ENCODE data around the gene SERTAD3. TPM values are rescaled to one million over a fixed set of nuclear protein-coding genes. Genes with fewer than 3 reads are reported as not detected.
"Not testable (repeated sequence)": the region's sequence is repeated elsewhere in the genome, so short reads cannot be mapped to it uniquely, and the experiment has no call there.

Gene SERTAD3
- total RNA-seq, 2 donors from 2014 or later: 5.7 to 10.2 TPM

- ATAC-seq: no peak
- Histone ChIP-seq H3K4me3 (no peak overlapping the region), H3K4me1 (peaks cover 6% of the 10 kb centered on the region), H3K9me3 (no peaks in the 10 kb centered on the region), H3K27ac (no peak overlapping the region), H3K36me3 (replicated peaks in 1 of 2; ENCODE audit: insufficient read depth in 1 of 2, low read depth in 2 of 2) (no peaks in the 10 kb centered on the region), H3K27me3 (peaks cover 0 to 7% of the 10 kb centered on the region in 2 donors)
- DNase-seq: no peak
- TF ChIP-seq POLR2A (IDR thresholded peaks at IDR 0.05) (no peak), CTCF (IDR thresholded peaks at IDR 0.05) (no peak)
- intact Hi-C loops (cut with DNase I): no loop called here
- WGBS, 2 donors: 72 to 90% methylated on average over 3 of the region's 3 CpGs
These were observed 41.9 kb upstream of the SERTAD3 start for GRCh38 chr19:40486017-40486416.

- ATAC-seq; H3K4me1 ChIP-seq; H3K36me3 ChIP-seq (replicated peaks in 1 of 2; ENCODE audit: insufficient read depth in 1 of 2, low read depth in 2 of 2); DNase-seq; H3K27ac ChIP-seq; H3K9me3 ChIP-seq; H3K4me3 ChIP-seq; H3K27me3 ChIP-seq; intact Hi-C loops (cut with DNase I): not testable (repeated sequence)
- 77 to 87% methylated on average over 13 to 15 of the region's 15 CpGs for WGBS, 2 donors
These were observed 31.9 kb upstream of the SERTAD3 start for GRCh38 chr19:40475878-40476644.

DNA sequence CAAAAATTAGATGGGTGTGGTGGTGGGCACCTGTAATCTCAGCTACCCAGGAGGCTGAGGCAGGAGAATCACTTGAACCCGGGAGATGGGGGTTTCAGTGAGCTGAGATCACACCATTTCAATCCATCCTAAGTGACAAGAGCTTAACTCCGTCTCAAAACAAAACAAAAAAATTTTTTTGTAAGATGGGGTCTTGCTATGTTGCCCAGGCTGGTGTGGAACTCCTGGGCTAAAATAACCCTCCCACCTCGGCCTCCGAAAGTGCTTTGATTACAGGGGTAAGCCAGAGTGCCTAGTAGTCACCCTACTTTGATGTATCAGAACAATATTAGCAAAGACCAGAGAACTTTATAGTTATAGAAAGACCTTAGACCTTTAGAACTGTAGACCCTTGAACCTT lies 30.6 kb upstream of the SERTAD3 start:
- WGBS, 2 donors: 89% methylated on average over 4 of the region's 4 CpGs
- no peaks in the 10 kb centered on the region for H3K4me1 ChIP-seq
- no peak overlapping the region for H3K4me3 ChIP-seq
- no peaks in the 10 kb centered on the region for H3K9me3 ChIP-seq
- DNase-seq (no peak), ATAC-seq (no peak)
- intact Hi-C loops (cut with DNase I): no loop called here
- no peaks in the 10 kb centered on the region for H3K27me3 ChIP-seq
- H3K27ac ChIP-seq: no peak overlapping the region
- no peaks in the 10 kb centered on the region for H3K36me3 ChIP-seq (replicated peaks in 1 of 2; ENCODE audit: insufficient read depth in 1 of 2, low read depth in 2 of 2)
- no peak for TF ChIP-seq CTCF (IDR thresholded peaks at IDR 0.05)
- TF ChIP-seq POLR2A (IDR thresholded peaks at IDR 0.05): no peak

DNA sequence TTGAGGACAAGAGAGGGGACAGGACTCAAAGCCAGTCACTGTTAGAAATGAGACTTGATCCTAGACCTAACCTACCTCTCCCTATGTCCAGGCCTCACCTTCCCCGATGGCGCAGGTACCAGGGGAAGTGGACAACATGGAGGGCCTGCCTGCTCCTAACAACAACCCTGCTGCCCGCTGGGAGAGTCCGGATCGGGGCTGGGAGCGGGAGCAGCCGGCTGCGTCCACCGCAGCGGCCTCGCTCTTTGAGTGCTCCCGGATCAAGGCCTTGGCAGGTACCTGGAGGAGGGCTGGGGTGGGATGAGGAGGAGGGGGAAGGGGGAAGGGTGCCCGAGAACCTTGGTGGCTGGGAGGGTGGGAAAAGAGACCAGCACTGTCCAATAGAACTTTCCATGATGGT lies 28.4 kb upstream of the SERTAD3 start:
- DNase-seq (no peak), ATAC-seq (no peak)
- peaks cover under 1% of the 10 kb centered on the region for H3K4me1 ChIP-seq
- H3K27me3 ChIP-seq: no peaks in the 10 kb centered on the region
- TF ChIP-seq CTCF (IDR thresholded peaks at IDR 0.05) (no peak), POLR2A (IDR thresholded peaks at IDR 0.05) (no peak)
- H3K36me3 ChIP-seq (replicated peaks in 1 of 2; ENCODE audit: insufficient read depth in 1 of 2, low read depth in 2 of 2): no peaks in the 10 kb centered on the region
- no peak overlapping the region for H3K4me3 ChIP-seq
- H3K27ac ChIP-seq: no peak overlapping the region
- intact Hi-C loops (cut with DNase I): no loop called here
- H3K9me3 ChIP-seq: no peaks in the 10 kb centered on the region
- WGBS, 2 donors: 86 to 91% methylated on average over 10 to 13 of the region's 13 CpGs

DNA sequence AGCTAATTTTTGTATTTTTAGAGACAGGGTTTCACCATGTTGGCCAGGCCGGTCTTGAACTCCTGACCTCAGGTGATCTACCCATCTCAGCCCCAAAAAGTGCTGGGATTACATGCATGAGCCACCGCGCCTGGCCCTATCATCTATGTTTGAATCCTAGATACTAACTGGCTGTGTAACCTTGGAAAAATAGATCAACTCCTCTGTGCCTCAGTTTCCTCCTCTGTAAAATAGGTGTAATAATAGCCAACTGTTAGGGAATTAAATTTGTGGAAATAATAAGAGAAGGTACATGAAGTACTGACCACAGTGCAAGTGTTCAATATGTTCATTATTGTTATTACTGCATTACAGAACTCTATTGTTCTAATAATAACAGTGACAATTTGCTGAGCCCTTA lies 27.0 kb upstream of the SERTAD3 start:
- WGBS, 2 donors: 89 to 97% methylated on average over 3 of the region's 3 CpGs
- ATAC-seq (no peak), DNase-seq (no peak)
- no peak for TF ChIP-seq CTCF (IDR thresholded peaks at IDR 0.05)
- TF ChIP-seq POLR2A (IDR thresholded peaks at IDR 0.05): no peak
- Histone ChIP-seq H3K4me3 (no peak overlapping the region), H3K27me3 (no peaks in the 10 kb centered on the region), H3K27ac (no peak overlapping the region), H3K9me3 (no peaks in the 10 kb centered on the region), H3K4me1 (peaks cover 11% of the 10 kb centered on the region), H3K36me3 (replicated peaks in 1 of 2; ENCODE audit: insufficient read depth in 1 of 2, low read depth in 2 of 2) (no peaks in the 10 kb centered on the region)
- intact Hi-C loops (cut with DNase I): no loop called here

Data from body of pancreas (tissue), 4 donors.